ENCODE data around the gene DDX10. TPM values are rescaled to one million over a fixed set of nuclear protein-coding genes. Genes with fewer than 3 reads are reported as not detected.
"Not testable (repeated sequence)": the region's sequence is repeated elsewhere in the genome, so short reads cannot be mapped to it uniquely, and the experiment has no call there.

The DDX10 gene
- total RNA-seq, 4 donors from 2014 or later, result 27.9 to 511 (median 31.5) TPM

DNA sequence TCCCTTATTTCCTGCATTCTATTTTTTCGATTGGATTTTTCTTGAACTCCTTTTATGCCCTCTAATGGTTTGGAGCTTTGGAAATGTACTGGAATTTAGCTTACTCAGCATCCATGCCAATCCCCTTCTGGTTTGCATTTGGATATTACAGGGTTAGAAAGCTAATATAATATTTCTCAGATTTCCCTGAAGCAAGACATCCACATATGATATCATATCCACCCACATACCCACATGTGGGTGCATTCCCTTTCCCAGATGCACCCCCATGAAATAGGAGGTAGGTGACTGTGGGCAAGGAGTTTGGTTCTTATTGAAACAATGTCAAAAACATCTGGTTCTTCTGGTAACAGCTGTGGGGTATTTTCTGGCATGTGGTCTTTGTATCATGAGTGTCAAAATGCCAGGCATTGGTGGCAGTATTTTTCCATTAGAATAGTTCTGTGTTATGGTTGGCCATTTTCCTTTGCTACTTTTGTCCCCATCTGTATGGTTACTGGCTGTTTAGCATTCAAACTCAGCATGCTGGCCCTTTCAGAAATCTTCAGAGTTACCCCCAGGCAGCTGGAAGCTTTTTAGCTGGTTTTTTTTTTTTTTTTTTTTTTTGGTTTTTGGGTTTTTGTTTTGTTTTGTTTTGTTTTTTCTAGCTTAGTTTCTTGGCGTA, 32.7 kb upstream of the DDX10 start:
- no peaks in the 10 kb centered on the region for H3K9me3 ChIP-seq
- TF ChIP-seq CTCF (IDR thresholded peaks at IDR 0.05), result no peak
- no peak for TF ChIP-seq POLR2A (IDR thresholded peaks at IDR 0.05)
- H3K4me1 ChIP-seq, result no peaks in the 10 kb centered on the region
- H3K27ac ChIP-seq, result no peak overlapping the region
- no peak for DNase-seq
- no peak overlapping the region for H3K4me3 ChIP-seq
- intact Hi-C loops (cut with DNase I; ENCODE audit: low total_unique reads), result no loop called here
- H3K27me3 ChIP-seq, result no peaks in the 10 kb centered on the region
- H3K36me3 ChIP-seq, result no peaks in the 10 kb centered on the region

DNA sequence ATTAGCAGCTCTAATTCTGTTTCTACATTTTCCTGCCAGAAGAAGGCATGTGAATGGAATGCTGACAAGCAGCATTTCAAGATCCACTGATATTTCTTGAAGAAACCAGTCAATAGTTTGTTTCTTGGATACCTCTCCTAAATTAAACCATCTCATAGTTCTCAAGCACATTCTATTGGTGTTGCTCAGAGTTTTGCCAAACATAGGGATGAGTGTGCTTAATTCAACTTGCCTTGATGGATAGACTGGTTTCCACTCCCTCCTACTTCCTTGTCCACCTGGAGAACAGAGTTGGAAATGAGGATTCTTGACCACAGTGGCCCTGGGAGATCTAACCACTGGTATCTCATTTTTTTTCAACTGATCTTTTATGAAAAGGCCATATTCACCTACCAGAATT, 29.8 kb upstream of the DDX10 start:
- Histone ChIP-seq H3K27ac (no peak overlapping the region), H3K27me3 (no peaks in the 10 kb centered on the region), H3K4me1 (no peaks in the 10 kb centered on the region), H3K4me3 (no peak overlapping the region), H3K36me3 (no peaks in the 10 kb centered on the region), H3K9me3 (no peaks in the 10 kb centered on the region)
- intact Hi-C loops (cut with DNase I; ENCODE audit: low total_unique reads), result no loop called here
- TF ChIP-seq POLR2A (IDR thresholded peaks at IDR 0.05) (no peak), CTCF (IDR thresholded peaks at IDR 0.05) (no peak)
- no peak for DNase-seq

GRCh38 chr11:108636222-108636621, 28.6 kb upstream of the DDX10 start:
- intact Hi-C loops (cut with DNase I; ENCODE audit: low total_unique reads), result no loop called here
- Histone ChIP-seq H3K36me3 (no peaks in the 10 kb centered on the region), H3K4me3 (no peak overlapping the region), H3K9me3 (no peaks in the 10 kb centered on the region), H3K4me1 (no peaks in the 10 kb centered on the region), H3K27ac (no peak overlapping the region), H3K27me3 (no peaks in the 10 kb centered on the region)
- no peak for DNase-seq
- TF ChIP-seq POLR2A (IDR thresholded peaks at IDR 0.05), result no peak
- no peak for TF ChIP-seq CTCF (IDR thresholded peaks at IDR 0.05)

GRCh38 chr11:108639146-108639545, 25.7 kb upstream of the DDX10 start:
- Histone ChIP-seq H3K27me3 (no peaks in the 10 kb centered on the region), H3K27ac (no peak overlapping the region), H3K4me1 (no peaks in the 10 kb centered on the region), H3K9me3 (no peaks in the 10 kb centered on the region), H3K4me3 (no peak overlapping the region), H3K36me3 (no peaks in the 10 kb centered on the region)
- intact Hi-C loops (cut with DNase I; ENCODE audit: low total_unique reads), result no loop called here
- TF ChIP-seq CTCF (IDR thresholded peaks at IDR 0.05) (no peak), POLR2A (IDR thresholded peaks at IDR 0.05) (no peak)
- DNase-seq, result no peak

GRCh38 chr11:108641752-108642151, 23.1 kb upstream of the DDX10 start:
- intact Hi-C loops (cut with DNase I; ENCODE audit: low total_unique reads); H3K36me3 ChIP-seq; H3K4me3 ChIP-seq; DNase-seq; H3K4me1 ChIP-seq; H3K9me3 ChIP-seq; H3K27ac ChIP-seq; H3K27me3 ChIP-seq: not testable (repeated sequence)

DNA sequence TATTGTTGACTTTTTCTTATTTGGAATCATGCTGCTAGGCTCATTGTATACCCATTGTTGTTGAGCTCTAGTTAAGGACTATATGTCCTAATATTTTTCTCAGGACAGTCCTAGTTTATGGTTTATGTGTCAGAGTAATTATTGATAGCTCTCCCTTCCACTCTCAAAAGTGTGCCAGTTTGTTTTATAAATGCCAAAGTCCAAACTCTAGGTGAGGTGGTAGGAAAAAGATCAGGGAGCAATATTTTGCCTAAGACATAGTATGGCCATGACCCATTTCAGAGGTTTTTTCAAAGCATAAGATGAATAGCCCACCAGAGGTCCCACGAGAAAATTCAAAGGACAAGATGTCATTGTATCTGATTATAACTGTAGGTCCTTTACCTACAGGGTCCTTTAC, 20.9 kb upstream of the DDX10 start:
- H3K9me3 ChIP-seq, result no peaks in the 10 kb centered on the region
- H3K27me3 ChIP-seq, result no peaks in the 10 kb centered on the region
- H3K27ac ChIP-seq, result no peak overlapping the region
- no peak for DNase-seq
- H3K36me3 ChIP-seq, result no peaks in the 10 kb centered on the region
- H3K4me3 ChIP-seq, result no peak overlapping the region
- intact Hi-C loops (cut with DNase I; ENCODE audit: low total_unique reads), result no loop called here
- no peak for TF ChIP-seq POLR2A (IDR thresholded peaks at IDR 0.05)
- no peak for TF ChIP-seq CTCF (IDR thresholded peaks at IDR 0.05)
- no peaks in the 10 kb centered on the region for H3K4me1 ChIP-seq

All from uterus (tissue), 4 donors.